HG03571 (cell line): ENCODE data around the gene STARD5.

Source experiments
- ATAC-seq: cut with Tn5 transposase; IDR thresholded peaks from one replicate; pipeline ENCODE4 v1.9.1; 2021; ENCODE audit not compliant: unreplicated experiment

The STARD5 gene

GRCh38 chr15:81294516-81294880 is 29.4 kb downstream of the STARD5 start:
- no peak for ATAC-seq

GRCh38 chr15:81293728-81294515 is 30.0 kb downstream of the STARD5 start:
- ATAC-seq: peak; percentile 63

GRCh38 chr15:81292523-81293001 is 31.4 kb downstream of the STARD5 start:
- ATAC-seq: peak; percentile 35

GRCh38 chr15:81291916-81292522 is 31.9 kb downstream of the STARD5 start:
- ATAC-seq: no peak

GRCh38 chr15:81289910-81290309 is 34.0 kb downstream of the STARD5 start:
- no peak for ATAC-seq

GRCh38 chr15:81288616-81289015 is 35.3 kb downstream of the STARD5 start:
- ATAC-seq: no peak

- no peak for ATAC-seq
Measured at GRCh38 chr15:81288040-81288439, 35.9 kb downstream of the STARD5 start.

- no peak for ATAC-seq
Measured at GRCh38 chr15:81286621-81287121, 37.3 kb downstream of the STARD5 start.

GRCh38 chr15:81285461-81285860 is 38.5 kb downstream of the STARD5 start:
- no peak for ATAC-seq

GRCh38 chr15:81284256-81285031 is 39.5 kb downstream of the STARD5 start:
- peak; percentile 44 for ATAC-seq

- no peak for ATAC-seq
Measured at GRCh38 chr15:81282911-81283310, 41.0 kb downstream of the STARD5 start.

- ATAC-seq: no peak
Measured at GRCh38 chr15:81282606-81282895, 41.4 kb downstream of the STARD5 start.

GRCh38 chr15:81281766-81282605 is 42.0 kb downstream of the STARD5 start:
- ATAC-seq: no peak

GRCh38 chr15:81281456-81281735 is 42.5 kb downstream of the STARD5 start:
- no peak for ATAC-seq

GRCh38 chr15:81280696-81281455 is 43.1 kb downstream of the STARD5 start:
- no peak for ATAC-seq

GRCh38 chr15:81279621-81280485 is 44.1 kb downstream of the STARD5 start:
- ATAC-seq: no peak

- no peak for ATAC-seq
Measured at GRCh38 chr15:81278306-81279029, 45.5 kb downstream of the STARD5 start.

GRCh38 chr15:81277851-81278250 is 46.1 kb downstream of the STARD5 start:
- no peak for ATAC-seq

GRCh38 chr15:81276967-81277366 is 47.0 kb downstream of the STARD5 start:
- ATAC-seq: no peak
